Measurements from ENCODE around the gene DENND1A.
"Not testable (repeated sequence)": the region's sequence is repeated elsewhere in the genome, so short reads cannot be mapped to it uniquely, and the experiment has no call there.

DENND1A gene

DNA sequence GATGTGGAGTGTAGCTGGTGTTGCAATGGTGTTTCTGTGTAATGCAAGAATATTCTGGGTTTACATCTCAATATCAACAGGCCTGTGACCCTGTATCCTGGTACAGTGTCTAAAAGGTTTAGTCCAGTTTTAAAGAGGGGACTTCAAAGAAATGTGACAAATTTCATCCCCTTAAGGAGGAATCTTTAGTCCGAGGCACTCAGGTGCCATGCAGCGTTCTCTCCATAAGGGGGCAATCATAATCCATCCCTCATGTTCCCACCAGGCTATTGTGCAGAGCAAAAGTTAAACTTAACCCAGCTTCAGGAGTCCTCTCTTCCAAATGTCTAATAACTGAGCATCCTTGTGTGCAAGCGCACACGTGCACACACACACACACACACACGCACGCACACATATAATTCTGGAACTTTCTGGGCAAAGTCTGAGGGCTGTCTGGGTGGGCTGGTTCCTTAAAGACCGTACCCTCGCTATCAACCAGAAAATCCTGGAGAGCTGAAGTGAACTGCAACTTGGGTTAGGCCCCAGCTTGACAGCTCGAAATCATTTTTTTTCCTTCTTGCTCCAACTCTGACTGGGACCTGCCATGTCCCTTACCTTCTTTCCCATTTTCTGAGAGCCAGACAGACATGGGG is 527.9 kb downstream of the DENND1A start:
- no peaks in the 10 kb centered on the region for H3K27me3 ChIP-seq (ENCODE audit: control insufficient read depth in 1 of 2, insufficient read depth in 2 of 2, low read length in 2 of 2)
- H3K36me3 ChIP-seq (ENCODE audit: control insufficient read depth in 2 of 2, insufficient read depth in 2 of 2, low read length in 2 of 2) = peaks cover 0 to 6% of the 10 kb centered on the region in 2 donors
- H3K4me3 ChIP-seq (ENCODE audit: low read length in 2 of 2) = no peak overlapping the region
- no peaks in the 10 kb centered on the region for H3K4me1 ChIP-seq (ENCODE audit: control insufficient read depth, insufficient read depth, low read length)
- H3K9me3 ChIP-seq (ENCODE audit: control insufficient read depth in 2 of 2, low read length in 2 of 2) = no peaks in the 10 kb centered on the region
- H3K9ac ChIP-seq (ENCODE audit: low read length in 2 of 2) = no peak overlapping the region
- H3K27ac ChIP-seq (ENCODE audit: low read length) = no peak overlapping the region

DNA sequence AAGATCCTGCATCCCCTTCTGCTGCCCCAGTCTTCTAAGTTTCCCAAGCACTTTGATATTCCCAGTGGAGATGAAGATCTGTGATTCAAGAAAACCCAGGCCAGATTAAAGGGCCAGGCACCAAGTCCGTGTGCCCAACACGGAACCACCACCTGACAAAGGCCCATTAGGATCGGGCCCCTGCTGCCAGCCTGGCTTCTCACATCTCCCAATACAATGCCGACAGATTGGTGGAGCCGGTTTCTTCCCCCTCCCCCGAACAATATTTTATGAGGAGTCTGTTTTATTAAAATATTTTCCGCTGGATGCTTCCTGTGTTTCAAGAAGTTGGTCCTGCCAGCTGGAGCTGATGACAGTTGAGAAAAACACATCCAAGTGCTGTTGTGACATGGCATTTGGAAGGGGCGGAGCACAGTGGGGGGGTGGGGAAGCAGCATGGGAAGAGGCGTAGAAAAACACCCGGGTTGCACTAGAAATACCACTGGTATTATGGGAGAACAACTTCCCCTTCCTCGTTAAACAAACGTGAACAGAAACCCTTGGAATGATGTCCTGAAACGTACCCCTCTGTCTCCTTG is 528.9 kb downstream of the DENND1A start:
- Histone ChIP-seq H3K9me3 (ENCODE audit: control insufficient read depth in 2 of 2, low read length in 2 of 2) (no peaks in the 10 kb centered on the region), H3K36me3 (ENCODE audit: control insufficient read depth in 2 of 2, insufficient read depth in 2 of 2, low read length in 2 of 2) (peaks cover 0 to 6% of the 10 kb centered on the region in 2 donors), H3K27me3 (ENCODE audit: control insufficient read depth in 1 of 2, insufficient read depth in 2 of 2, low read length in 2 of 2) (no peaks in the 10 kb centered on the region), H3K4me1 (ENCODE audit: control insufficient read depth, insufficient read depth, low read length) (no peaks in the 10 kb centered on the region), H3K9ac (ENCODE audit: low read length in 2 of 2) (no peak overlapping the region), H3K27ac (ENCODE audit: low read length) (no peak overlapping the region), H3K4me3 (ENCODE audit: low read length in 2 of 2) (no peak overlapping the region)

- peaks cover 0 to 6% of the 10 kb centered on the region in 2 donors for H3K36me3 ChIP-seq (ENCODE audit: control insufficient read depth in 2 of 2, insufficient read depth in 2 of 2, low read length in 2 of 2)
- H3K4me1 ChIP-seq (ENCODE audit: control insufficient read depth, insufficient read depth, low read length) = no peaks in the 10 kb centered on the region
- H3K4me3 ChIP-seq (ENCODE audit: low read length in 2 of 2) = no peak overlapping the region
- H3K9ac ChIP-seq (ENCODE audit: low read length in 2 of 2) = no peak overlapping the region
- H3K27ac ChIP-seq (ENCODE audit: low read length) = no peak overlapping the region
- no peaks in the 10 kb centered on the region for H3K27me3 ChIP-seq (ENCODE audit: control insufficient read depth in 1 of 2, insufficient read depth in 2 of 2, low read length in 2 of 2)
- no peaks in the 10 kb centered on the region for H3K9me3 ChIP-seq (ENCODE audit: control insufficient read depth in 2 of 2, low read length in 2 of 2)
Observed at GRCh38 chr9:123399803-123400378, 530.0 kb downstream of the DENND1A start.

GRCh38 chr9:123398938-123399337 is 531.0 kb downstream of the DENND1A start:
- H3K9ac ChIP-seq (ENCODE audit: low read length in 2 of 2); H3K4me3 ChIP-seq (ENCODE audit: low read length in 2 of 2); H3K27ac ChIP-seq (ENCODE audit: low read length): not testable (repeated sequence)

GRCh38 chr9:123397975-123398374 is 532.0 kb downstream of the DENND1A start:
- H3K4me1 ChIP-seq (ENCODE audit: control insufficient read depth, insufficient read depth, low read length) = no peaks in the 10 kb centered on the region
- no peak overlapping the region for H3K4me3 ChIP-seq (ENCODE audit: low read length in 2 of 2)
- no peak overlapping the region for H3K9ac ChIP-seq (ENCODE audit: low read length in 2 of 2)
- H3K27me3 ChIP-seq (ENCODE audit: control insufficient read depth in 1 of 2, insufficient read depth in 2 of 2, low read length in 2 of 2) = no peaks in the 10 kb centered on the region
- peaks cover 0 to 6% of the 10 kb centered on the region in 2 donors for H3K36me3 ChIP-seq (ENCODE audit: control insufficient read depth in 2 of 2, insufficient read depth in 2 of 2, low read length in 2 of 2)
- no peak overlapping the region for H3K27ac ChIP-seq (ENCODE audit: low read length)
- H3K9me3 ChIP-seq (ENCODE audit: control insufficient read depth in 2 of 2, low read length in 2 of 2) = peaks cover 2% of the 10 kb centered on the region in 2 donors

More at GRCh38 chr9:123398938-123399337, 531.0 kb downstream of the DENND1A start:
- not testable (repeated sequence) for H3K4me1 ChIP-seq (ENCODE audit: control insufficient read depth, insufficient read depth, low read length); H3K36me3 ChIP-seq (ENCODE audit: control insufficient read depth in 2 of 2, insufficient read depth in 2 of 2, low read length in 2 of 2); H3K9me3 ChIP-seq (ENCODE audit: control insufficient read depth in 2 of 2, low read length in 2 of 2); H3K27me3 ChIP-seq (ENCODE audit: control insufficient read depth in 1 of 2, insufficient read depth in 2 of 2, low read length in 2 of 2)

GRCh38 chr9:123395689-123396511 is 534.0 kb downstream of the DENND1A start:
- Histone ChIP-seq H3K27ac (ENCODE audit: low read length) (no peak overlapping the region), H3K9me3 (ENCODE audit: control insufficient read depth in 2 of 2, low read length in 2 of 2) (peaks cover 5 to 6% of the 10 kb centered on the region in 2 donors), H3K9ac (ENCODE audit: low read length in 2 of 2) (no peak overlapping the region), H3K4me3 (ENCODE audit: low read length in 2 of 2) (no peak overlapping the region), H3K36me3 (ENCODE audit: control insufficient read depth in 2 of 2, insufficient read depth in 2 of 2, low read length in 2 of 2) (peaks cover 0 to 3% of the 10 kb centered on the region in 2 donors), H3K4me1 (ENCODE audit: control insufficient read depth, insufficient read depth, low read length) (no peaks in the 10 kb centered on the region), H3K27me3 (ENCODE audit: control insufficient read depth in 1 of 2, insufficient read depth in 2 of 2, low read length in 2 of 2) (no peaks in the 10 kb centered on the region)

DNA sequence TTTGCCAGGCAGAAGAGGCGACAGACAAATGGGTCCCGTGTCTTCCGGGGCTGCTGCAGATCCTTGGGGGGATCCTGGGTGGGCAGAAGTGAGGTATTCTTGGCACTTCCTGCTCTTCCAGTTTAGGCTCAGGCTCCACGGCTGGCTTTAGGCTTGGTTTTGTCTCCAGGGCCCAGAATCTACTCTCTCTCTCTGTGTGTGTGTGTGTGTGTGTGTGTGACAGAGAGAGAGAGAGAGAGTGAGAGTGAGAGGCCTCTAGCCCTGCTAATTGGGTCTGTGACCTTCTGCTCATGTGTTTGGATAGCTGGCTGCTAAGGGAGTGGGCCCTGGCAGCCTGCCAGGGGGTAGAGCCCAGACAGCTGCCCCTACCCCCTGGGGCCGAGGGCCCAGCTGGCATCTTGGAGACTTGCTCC is 534.6 kb downstream of the DENND1A start:
- Histone ChIP-seq H3K27ac (ENCODE audit: low read length) (no peak overlapping the region), H3K4me1 (ENCODE audit: control insufficient read depth, insufficient read depth, low read length) (no peaks in the 10 kb centered on the region), H3K9ac (ENCODE audit: low read length in 2 of 2) (no peak overlapping the region), H3K36me3 (ENCODE audit: control insufficient read depth in 2 of 2, insufficient read depth in 2 of 2, low read length in 2 of 2) (peaks cover 0 to 2% of the 10 kb centered on the region in 2 donors), H3K4me3 (ENCODE audit: low read length in 2 of 2) (no peak overlapping the region), H3K9me3 (ENCODE audit: control insufficient read depth in 2 of 2, low read length in 2 of 2) (peaks cover 5 to 6% of the 10 kb centered on the region in 2 donors), H3K27me3 (ENCODE audit: control insufficient read depth in 1 of 2, insufficient read depth in 2 of 2, low read length in 2 of 2) (no peaks in the 10 kb centered on the region)

DNA sequence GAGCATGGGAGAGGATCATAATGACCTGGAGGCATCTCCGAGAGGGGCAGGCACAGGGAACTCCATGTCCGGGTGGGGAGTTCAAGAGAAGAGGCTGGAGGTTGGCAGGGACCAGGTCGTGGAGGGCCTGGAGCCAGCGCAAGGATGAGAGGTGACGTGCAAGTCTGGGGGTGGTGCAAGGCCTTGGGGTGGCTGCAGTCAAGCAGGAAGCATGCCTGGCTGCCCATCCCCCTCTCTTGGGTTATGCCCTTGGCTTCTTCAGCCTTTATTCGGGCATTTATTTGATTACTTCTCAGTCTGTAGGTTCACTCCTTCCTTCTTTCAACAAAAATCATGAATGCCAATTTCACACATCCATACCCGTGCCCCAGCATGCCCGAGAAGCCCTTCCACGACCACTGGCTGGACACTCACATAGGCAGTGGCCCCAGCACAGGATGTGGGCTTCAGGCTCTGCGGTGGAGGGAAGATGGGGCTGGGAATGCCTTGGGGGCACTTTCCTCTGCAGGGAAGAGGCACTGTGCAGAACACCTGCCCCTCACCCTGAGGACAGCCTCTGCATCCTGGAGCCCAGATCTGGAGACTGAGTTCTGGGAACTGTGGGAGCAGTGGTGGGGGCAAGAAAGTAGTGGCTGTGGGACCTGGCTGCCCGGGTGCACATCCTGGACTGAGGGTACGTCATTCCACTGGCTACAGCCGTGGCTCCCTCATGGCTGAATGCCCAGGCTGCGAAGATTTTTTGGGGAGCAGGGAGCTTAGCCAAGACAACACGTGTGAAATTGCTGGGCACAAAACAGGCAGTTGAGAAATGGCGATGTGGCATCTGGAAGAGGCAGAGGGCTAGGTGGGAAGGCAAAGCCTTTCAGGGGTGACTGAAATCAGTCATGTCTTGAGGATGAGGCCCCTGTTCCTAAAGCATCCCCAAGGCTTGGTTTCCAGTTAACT is 535.4 kb downstream of the DENND1A start:
- H3K4me1 ChIP-seq (ENCODE audit: control insufficient read depth, insufficient read depth, low read length) = no peaks in the 10 kb centered on the region
- H3K27ac ChIP-seq (ENCODE audit: low read length) = no peak overlapping the region
- no peaks in the 10 kb centered on the region for H3K27me3 ChIP-seq (ENCODE audit: control insufficient read depth in 1 of 2, insufficient read depth in 2 of 2, low read length in 2 of 2)
- no peaks in the 10 kb centered on the region for H3K36me3 ChIP-seq (ENCODE audit: control insufficient read depth in 2 of 2, insufficient read depth in 2 of 2, low read length in 2 of 2)
- H3K4me3 ChIP-seq (ENCODE audit: low read length in 2 of 2) = no peak overlapping the region
- peaks cover 5 to 6% of the 10 kb centered on the region in 2 donors for H3K9me3 ChIP-seq (ENCODE audit: control insufficient read depth in 2 of 2, low read length in 2 of 2)
- H3K9ac ChIP-seq (ENCODE audit: low read length in 2 of 2) = no peak overlapping the region

- Histone ChIP-seq H3K27me3 (ENCODE audit: control insufficient read depth in 1 of 2, insufficient read depth in 2 of 2, low read length in 2 of 2) (no peaks in the 10 kb centered on the region), H3K27ac (ENCODE audit: low read length) (no peak overlapping the region), H3K4me3 (ENCODE audit: low read length in 2 of 2) (no peak overlapping the region), H3K4me1 (ENCODE audit: control insufficient read depth, insufficient read depth, low read length) (no peaks in the 10 kb centered on the region), H3K9ac (ENCODE audit: low read length in 2 of 2) (no peak overlapping the region), H3K9me3 (ENCODE audit: control insufficient read depth in 2 of 2, low read length in 2 of 2) (peaks cover 5 to 6% of the 10 kb centered on the region in 2 donors), H3K36me3 (ENCODE audit: control insufficient read depth in 2 of 2, insufficient read depth in 2 of 2, low read length in 2 of 2) (no peaks in the 10 kb centered on the region)
Observed at GRCh38 chr9:123392802-123393201, 537.1 kb downstream of the DENND1A start.

DNA sequence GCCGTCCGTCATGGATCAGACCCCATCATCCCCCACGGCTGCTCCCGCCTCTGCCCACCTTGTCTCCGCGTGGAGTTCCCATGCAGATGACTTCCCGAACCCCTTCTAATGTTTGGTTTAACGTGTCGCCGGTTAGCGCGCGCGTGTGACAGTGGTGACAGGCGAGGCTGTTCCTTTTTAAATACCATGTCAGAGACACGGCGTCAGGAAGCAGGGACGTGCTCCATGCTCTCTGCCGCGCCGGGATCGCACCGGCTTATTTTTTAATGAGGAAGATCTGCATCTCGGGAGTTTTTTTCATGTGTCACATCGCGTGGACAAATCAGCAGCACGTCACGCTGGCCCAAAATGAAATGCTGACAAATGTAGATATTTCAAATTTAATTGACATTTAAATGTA is 538.0 kb downstream of the DENND1A start:
- Histone ChIP-seq H3K9ac (ENCODE audit: low read length in 2 of 2) (no peak overlapping the region), H3K9me3 (ENCODE audit: control insufficient read depth in 2 of 2, low read length in 2 of 2) (peaks cover 5 to 6% of the 10 kb centered on the region in 2 donors), H3K27ac (ENCODE audit: low read length) (no peak overlapping the region), H3K4me1 (ENCODE audit: control insufficient read depth, insufficient read depth, low read length) (no peaks in the 10 kb centered on the region), H3K36me3 (ENCODE audit: control insufficient read depth in 2 of 2, insufficient read depth in 2 of 2, low read length in 2 of 2) (no peaks in the 10 kb centered on the region), H3K27me3 (ENCODE audit: control insufficient read depth in 1 of 2, insufficient read depth in 2 of 2, low read length in 2 of 2) (no peaks in the 10 kb centered on the region), H3K4me3 (ENCODE audit: low read length in 2 of 2) (no peak overlapping the region)
